ENCODE results near the gene C14orf180.
A peak's percentile ranks its signal among the peaks of the same experiment; 100 is the strongest.

Gene C14orf180

GRCh38 chr14:104542871-104543830, 36.4 kb upstream of the C14orf180 start:
- no peak overlapping the region for H3K27ac ChIP-seq
- H3K36me3 ChIP-seq (ENCODE audit: insufficient read depth, low read length), result no peaks in the 10 kb centered on the region
- no peaks in the 10 kb centered on the region for H3K9me3 ChIP-seq (ENCODE audit: low read depth, low read length)
- no peak for DNase-seq (ENCODE audit: low read depth, low spot score)
- no peak overlapping the region for H3K4me3 ChIP-seq
- TF ChIP-seq EZH2 (IDR thresholded peaks at IDR 0.05), result no peak
- TF ChIP-seq POLR2AphosphoS5 (IDR thresholded peaks at IDR 0.05; ENCODE audit: borderline replicate concordance, low read depth, low read length), result no peak
- no peak for TF ChIP-seq FOXP2 (optimal IDR thresholded peaks at IDR 0.05; ENCODE audit: control extremely low read depth, extremely low read length, insufficient read depth)
- H3K9ac ChIP-seq (ENCODE audit: insufficient read length), result no peak overlapping the region

GRCh38 chr14:104544362-104544961, 35.1 kb upstream of the C14orf180 start:
- Histone ChIP-seq H3K4me3 (no peak overlapping the region), H3K27ac (no peak overlapping the region), H3K9ac (ENCODE audit: insufficient read length) (no peak overlapping the region), H3K36me3 (ENCODE audit: insufficient read depth, low read length) (no peaks in the 10 kb centered on the region), H3K9me3 (ENCODE audit: low read depth, low read length) (no peaks in the 10 kb centered on the region)
- TF ChIP-seq FOXP2 (optimal IDR thresholded peaks at IDR 0.05; ENCODE audit: control extremely low read depth, extremely low read length, insufficient read depth) (no peak), EZH2 (IDR thresholded peaks at IDR 0.05) (no peak), POLR2AphosphoS5 (IDR thresholded peaks at IDR 0.05; ENCODE audit: borderline replicate concordance, low read depth, low read length) (no peak)
- DNase-seq (ENCODE audit: low read depth, low spot score), result no peak

- no peak for TF ChIP-seq FOXP2 (optimal IDR thresholded peaks at IDR 0.05; ENCODE audit: control extremely low read depth, extremely low read length, insufficient read depth)
- no peak for TF ChIP-seq POLR2AphosphoS5 (IDR thresholded peaks at IDR 0.05; ENCODE audit: borderline replicate concordance, low read depth, low read length)
- no peak for TF ChIP-seq EZH2 (IDR thresholded peaks at IDR 0.05)
- H3K4me3 ChIP-seq, result peak overlapping the region; percentile 44; the same call in 1 of the 2 replicates
- no peak overlapping the region for H3K9ac ChIP-seq (ENCODE audit: insufficient read length)
- H3K9me3 ChIP-seq (ENCODE audit: low read depth, low read length), result no peaks in the 10 kb centered on the region
- no peaks in the 10 kb centered on the region for H3K36me3 ChIP-seq (ENCODE audit: insufficient read depth, low read length)
- DNase-seq (ENCODE audit: low read depth, low spot score), result no peak
- H3K27ac ChIP-seq, result no peak overlapping the region
These were observed 34.2 kb upstream of the C14orf180 start for GRCh38 chr14:104545151-104545941.

- no peak overlapping the region for H3K27ac ChIP-seq
- H3K9me3 ChIP-seq (ENCODE audit: low read depth, low read length), result no peaks in the 10 kb centered on the region
- no peak overlapping the region for H3K9ac ChIP-seq (ENCODE audit: insufficient read length)
- no peak for DNase-seq (ENCODE audit: low read depth, low spot score)
- TF ChIP-seq FOXP2 (optimal IDR thresholded peaks at IDR 0.05; ENCODE audit: control extremely low read depth, extremely low read length, insufficient read depth), result no peak
- no peak for TF ChIP-seq EZH2 (IDR thresholded peaks at IDR 0.05)
- no peak for TF ChIP-seq POLR2AphosphoS5 (IDR thresholded peaks at IDR 0.05; ENCODE audit: borderline replicate concordance, low read depth, low read length)
- no peaks in the 10 kb centered on the region for H3K36me3 ChIP-seq (ENCODE audit: insufficient read depth, low read length)
- peak overlapping the region; percentile 44; the same call in 1 of the 2 replicates for H3K4me3 ChIP-seq
These were observed 33.5 kb upstream of the C14orf180 start for GRCh38 chr14:104545942-104546501.

GRCh38 chr14:104546591-104547309, 32.8 kb upstream of the C14orf180 start:
- no peak for DNase-seq (ENCODE audit: low read depth, low spot score)
- no peak overlapping the region for H3K27ac ChIP-seq
- no peak for TF ChIP-seq POLR2AphosphoS5 (IDR thresholded peaks at IDR 0.05; ENCODE audit: borderline replicate concordance, low read depth, low read length)
- TF ChIP-seq EZH2 (IDR thresholded peaks at IDR 0.05), result no peak
- TF ChIP-seq FOXP2 (optimal IDR thresholded peaks at IDR 0.05; ENCODE audit: control extremely low read depth, extremely low read length, insufficient read depth), result no peak

GRCh38 chr14:104547310-104547997, 32.1 kb upstream of the C14orf180 start:
- no peak overlapping the region for H3K4me3 ChIP-seq
- no peak for DNase-seq (ENCODE audit: low read depth, low spot score)
- H3K36me3 ChIP-seq (ENCODE audit: insufficient read depth, low read length), result no peaks in the 10 kb centered on the region
- H3K27ac ChIP-seq, result no peak overlapping the region
- TF ChIP-seq EZH2 (IDR thresholded peaks at IDR 0.05), result no peak
- no peak for TF ChIP-seq POLR2AphosphoS5 (IDR thresholded peaks at IDR 0.05; ENCODE audit: borderline replicate concordance, low read depth, low read length)
- no peak for TF ChIP-seq FOXP2 (optimal IDR thresholded peaks at IDR 0.05; ENCODE audit: control extremely low read depth, extremely low read length, insufficient read depth)
- H3K9ac ChIP-seq (ENCODE audit: insufficient read length), result no peak overlapping the region
- H3K9me3 ChIP-seq (ENCODE audit: low read depth, low read length), result no peaks in the 10 kb centered on the region

More at GRCh38 chr14:104546591-104547309, 32.8 kb upstream of the C14orf180 start:
- Histone ChIP-seq H3K9ac (ENCODE audit: insufficient read length) (no peak overlapping the region), H3K9me3 (ENCODE audit: low read depth, low read length) (no peaks in the 10 kb centered on the region), H3K36me3 (ENCODE audit: insufficient read depth, low read length) (no peaks in the 10 kb centered on the region), H3K4me3 (no peak overlapping the region)
